Endothelial cell of umbilical vein (primary cell): ENCODE data around the gene GLIS2. TPM values are rescaled to one million over a fixed set of nuclear protein-coding genes. Genes with fewer than 3 reads are reported as not detected.

Source experiments
- BruUV-seq: library from RNA; stranded (reverse); fragments of 400-500 nt; replicated peaks from 2 replicates; lab custom pipeline; 2021; lab: Mats Ljungman, UMichigan
- CTCF ChIA-PET: fragments of 300-600, 350-600 bp; sonication (Branson Sonifier 250); formaldehyde crosslinking; loops from one replicate; lab custom pipeline; 2021; ENCODE audit warnings: antibody characterized with exemption, inconsistent platforms; lab: Charles Lee
- POLR2A ChIA-PET: fragments of 300-600, 350-600 bp; sonication (Branson Sonifier 250); formaldehyde crosslinking; loops from one replicate; lab custom pipeline; 2021; ENCODE audit warnings: antibody characterized with exemption, inconsistent platforms; lab: Charles Lee
- DNase-seq: peaks from one replicate; pipeline ENCODE4 v3.0.0-alpha.2; 2011; ENCODE audit warnings: low read depth, low spot score
- FAIRE-seq: peaks from 2 replicates; lab custom pipeline; 2011; peaks lifted over from hg19 to GRCh38; lab: Jason Lieb, UNC
- H2AFZ ChIP-seq: 2 replicates; pipeline ENCODE4 v1.6.0; 2012; ENCODE audit warnings: low read depth, low read length, control low read depth, inconsistent platforms
- H3K27ac ChIP-seq: 2 replicates; pipeline ENCODE4 v1.5.1; 2011; ENCODE audit warnings: low read depth, mild to moderate bottlenecking, control low read depth, low read length, moderate library complexity; ENCODE audit not compliant: insufficient read depth
- H3K27me3 ChIP-seq, 2 experiments: 2 replicates each; pipeline versions ENCODE4 v1.6.0 to v1.6.1; 2011; ENCODE audit warnings: low read length in 2 of 2, mixed read lengths in 1 of 2; ENCODE audit not compliant: control insufficient read depth in 2 of 2, insufficient read depth in 2 of 2
- H3K36me3 ChIP-seq, 2 experiments: 2 replicates in 1 of 2; 3 replicates in 1 of 2; pipeline ENCODE4 v1.5.1; 2011; ENCODE audit warnings: low read length in 2 of 2, mild to moderate bottlenecking in 1 of 2, moderate library complexity in 1 of 2; ENCODE audit not compliant: control insufficient read depth in 2 of 2, insufficient read depth in 2 of 2; ENCODE audit errors: extremely low read depth in 1 of 2
- H3K4me1 ChIP-seq: 3 replicates; pipeline ENCODE4 v1.5.1; 2011; ENCODE audit warnings: mild to moderate bottlenecking, low read length; ENCODE audit not compliant: control insufficient read depth, insufficient read depth; ENCODE audit errors: extremely low read depth
- H3K4me2 ChIP-seq: 2 replicates; pipeline ENCODE4 v1.6.1; 2011; ENCODE audit warnings: low read length, control low read depth, mixed read lengths; ENCODE audit not compliant: insufficient read depth
- H3K4me3 ChIP-seq, 3 experiments: fragments of 200-600 bp in 1 of 3; sonication (generic), shearing (Covaris generic) in 1 of 3; replicated peaks in 1 of 3; 2 replicates each; pipeline ENCODE4 v1.5.1; 2011 to 2016; ENCODE audit warnings: control low read depth in 3 of 3, low read length in 3 of 3, mild to moderate bottlenecking in 2 of 3, inconsistent platforms in 1 of 3, low read depth in 1 of 3, moderate library complexity in 1 of 3; ENCODE audit not compliant: insufficient read depth in 1 of 3
- H3K79me2 ChIP-seq: 2 replicates; pipeline ENCODE4 v1.6.0; 2012; ENCODE audit warnings: low read length, inconsistent platforms; ENCODE audit not compliant: control insufficient read depth, insufficient read depth
- H3K9ac ChIP-seq: replicated peaks from 2 replicates; pipeline ENCODE3; 2011; ENCODE audit warnings: low read length, control low read depth; ENCODE audit not compliant: insufficient read depth; ENCODE audit errors: extremely low read depth
- H3K9me1 ChIP-seq: replicated peaks from 3 replicates; pipeline ENCODE4 v1.6.0; 2011; ENCODE audit warnings: mild to moderate bottlenecking, low read length; ENCODE audit not compliant: control insufficient read depth, insufficient read depth; ENCODE audit errors: extremely low read depth
- H3K9me3 ChIP-seq: replicated peaks from 2 replicates; pipeline ENCODE4 v1.5.1; 2012; ENCODE audit warnings: low read length, inconsistent platforms; ENCODE audit not compliant: control insufficient read depth, insufficient read depth
- H4K20me1 ChIP-seq: replicated peaks from 2 replicates; pipeline ENCODE3; 2011; ENCODE audit warnings: mild to moderate bottlenecking, low read length; ENCODE audit not compliant: control insufficient read depth, insufficient read depth; ENCODE audit errors: extremely low read depth
- CTCF ChIP-seq, 2 donors: IDR thresholded peaks; 1 replicate in 1 of 2; 2 replicates in 1 of 2; pipeline ENCODE4 v1.5.1; 2011; ENCODE audit warnings: low read length in 2 of 2, mild to moderate bottlenecking in 2 of 2, moderate library complexity in 2 of 2, control low read depth in 1 of 2, inconsistent platforms in 1 of 2, low read depth in 1 of 2; ENCODE audit not compliant: insufficient read depth in 1 of 2; ENCODE audit errors: extremely low read depth in 1 of 2
- EZH2 ChIP-seq: IDR thresholded peaks from 2 replicates; pipeline ENCODE4 v1.6.1; 2012; ENCODE audit warnings: borderline replicate concordance, low read depth, mild to moderate bottlenecking, moderate library complexity, low read length, inconsistent platforms; ENCODE audit not compliant: severe bottlenecking
- FOS ChIP-seq: IDR thresholded peaks from 2 replicates; pipeline ENCODE4 v1.6.1; 2011; ENCODE audit warnings: mild to moderate bottlenecking, low read length, moderate library complexity, borderline replicate concordance; ENCODE audit not compliant: insufficient read depth
- GATA2 ChIP-seq: IDR thresholded peaks from 2 replicates; pipeline ENCODE4 v1.7.0; 2011; ENCODE audit warnings: low read depth, mild to moderate bottlenecking, moderate library complexity, mixed read lengths, low read length; ENCODE audit not compliant: insufficient read length, insufficient read depth
- JUN ChIP-seq: IDR thresholded peaks from 2 replicates; pipeline ENCODE4 v1.6.1; 2011; ENCODE audit warnings: borderline replicate concordance, low read depth; ENCODE audit not compliant: insufficient read length, insufficient read depth
- MAX ChIP-seq: IDR thresholded peaks from 2 replicates; pipeline ENCODE4 v1.6.1; 2011; ENCODE audit not compliant: insufficient read depth, insufficient read length
- MYC ChIP-seq: IDR thresholded peaks from one replicate; pipeline ENCODE4 v1.6.1; 2011; ENCODE audit warnings: mild to moderate bottlenecking, low read depth, low read length
- POLR2A ChIP-seq: IDR thresholded peaks from 2 replicates; pipeline ENCODE4 v1.6.1; 2012; ENCODE audit warnings: low read depth, mild to moderate bottlenecking, control low read depth, low read length
- POLR2AphosphoS5 ChIP-seq: IDR thresholded peaks from 2 replicates; pipeline ENCODE4 v1.6.1; 2012; ENCODE audit warnings: low read depth, mild to moderate bottlenecking, control low read depth, low read length, moderate library complexity; ENCODE audit not compliant: insufficient read depth
- dilution Hi-C: fragments of 300-500 bp; cut with MboI; formaldehyde crosslinking; loops from one replicate; pipeline ENCODE4 v1.15.0; 2019; ENCODE audit warnings: low sequenced_read_pairs; ENCODE audit not compliant: extremely low pct_ligation_motif_present
- intact Hi-C: fragments of 100-400 bp; cut with micrococcal nuclease; formaldehyde crosslinking; loops from one replicate; pipeline ENCODE4 v1.10.0; 2022
- polyA plus RNA-seq, 4 experiments: library from polyadenylated mRNA; depleted of rRNA in 3 of 4; stranded (reverse) in 3 of 4; unstranded in 1 of 4; fragments of >200 nt; gene quantifications; 2 replicates each; pipeline versions ENCODE4 v1.2.1 to v1.2.3, GENCODE V29; 2011 to 2012; ENCODE audit warnings: missing spikeins in 1 of 4
- total RNA-seq: library from RNA; stranded (reverse); gene quantifications from 2 replicates; pipeline ENCODE4 v1.2.3, GENCODE V29; 2021

Gene GLIS2
- total and polyA plus RNA-seq, 2 donors (not counting 3 experiments of a cell fraction or from before 2014, with no cell fraction given) = 4.6 to 10.1 TPM

GRCh38 chr16:4345836-4346781 is 30.2 kb downstream of the GLIS2 start:
- ChIA-PET POLR2A (no interaction called here), CTCF (interaction anchor here (0.9 to 2.7 kb wide), 6 partner anchors 23 to 92 kb away, joined by 3 to 7 read pairs (median 4); partner anchors contain the start of gene GLIS2)
- DNase-seq = no peak
- H3K27me3 ChIP-seq = no peaks in the 10 kb centered on the region
- peaks cover 0 to 3% of the 10 kb centered on the region in 2 experiments for H3K36me3 ChIP-seq
- no peaks in the 10 kb centered on the region for H3K9me1 ChIP-seq
- no peaks in the 10 kb centered on the region for H3K9me3 ChIP-seq
- no peak overlapping the region for H3K4me2 ChIP-seq
- FAIRE-seq = no peak
- H3K4me3 ChIP-seq = no peak overlapping the region
- no TSS peak for BruUV-seq
- no peaks in the 10 kb centered on the region for H4K20me1 ChIP-seq
- H3K79me2 ChIP-seq = peaks cover 53% of the 10 kb centered on the region
- no peaks in the 10 kb centered on the region for H3K4me1 ChIP-seq
- no peak overlapping the region for H2AFZ ChIP-seq
- intact Hi-C loops (no loop called here), dilution Hi-C loops (no loop called here)
- no peak overlapping the region for H3K9ac ChIP-seq
- no peak for TF ChIP-seq FOS
- no peak for TF ChIP-seq GATA2
- no peak for TF ChIP-seq MYC
- TF ChIP-seq CTCF (IDR thresholded peaks at IDR 0.05; ENCODE audit: extremely low read depth in 1 of 2, insufficient read depth in 1 of 2, low read depth in 1 of 2, low read length in 2 of 2) = no peak
- no peak for TF ChIP-seq POLR2A
- no peak for TF ChIP-seq JUN
- TF ChIP-seq EZH2 = no peak
- no peak for TF ChIP-seq MAX
- no peak for TF ChIP-seq POLR2AphosphoS5
- no peak overlapping the region for H3K27ac ChIP-seq
